K562 (cell line): ENCODE results near the gene FLT1. TPM values are rescaled to one million over a fixed set of nuclear protein-coding genes. Genes with fewer than 3 reads are reported as not detected.

Experiments
- ATAC-seq: fragments of 200-7000 bp; cut with Tn5 transposase; 3 replicates; pipeline ENCODE4 v1.9.1; 2020; ENCODE audit warnings: moderate library complexity
- BruUV-seq: library from RNA; stranded (reverse); fragments of 400-500 nt; replicated peaks from 2 replicates; lab custom pipeline; 2021; lab: Mats Ljungman, UMichigan
- CTCF ChIA-PET: fragments of 300-600 bp; formaldehyde crosslinking; extraction: SDS; loops from one replicate; lab custom pipeline; 2021; ENCODE audit warnings: low intra/inter-chr PET ratio; lab: Yijun Ruan, JAX
- POLR2A ChIA-PET: fragments of 300-600, 350-650 bp; sonication (Branson Sonifier 250); formaldehyde crosslinking; extraction: SDS; loops from one replicate; lab custom pipeline; 2021; ENCODE audit warnings: antibody characterized with exemption, inconsistent platforms; lab: Yijun Ruan, JAX
- DNase-seq, 4 experiments: peaks; one replicate each; pipeline versions ENCODE4 v3.0.0 to v3.0.0-alpha.2; 2011 to 2018; ENCODE audit warnings: low spot score in 3 of 4, mixed read lengths in 3 of 4; ENCODE audit errors: extremely low read depth in 1 of 4
- FAIRE-seq: peaks from 2 replicates; lab custom pipeline; 2011; peaks lifted over from hg19 to GRCh38; lab: Jason Lieb, UNC
- H2AFZ ChIP-seq: 2 replicates; pipeline ENCODE4 v1.6.0; 2011; ENCODE audit warnings: low read depth, low read length, control low read depth, inconsistent platforms
- H3K27ac ChIP-seq: fragments of 200-600 bp; 3 replicates; pipeline ENCODE4 v1.8.0; 2011; ENCODE audit warnings: low read depth, mild to moderate bottlenecking, control low read depth, inconsistent platforms, low read length, moderate library complexity, mixed read lengths; ENCODE audit errors: extremely low read depth
- H3K27me3 ChIP-seq, 2 experiments: fragments of 300-600 bp in 1 of 2; 2 replicates in 1 of 2; 3 replicates in 1 of 2; pipeline versions ENCODE4 v1.6.0 to v1.8.0; 2011; ENCODE audit warnings: inconsistent platforms in 2 of 2, low read length in 2 of 2, mild to moderate bottlenecking in 1 of 2, mixed read lengths in 1 of 2, moderate library complexity in 1 of 2; ENCODE audit not compliant: control insufficient read depth in 2 of 2, insufficient read depth in 2 of 2
- H3K36me3 ChIP-seq: fragments of 300-600 bp; 3 replicates; pipeline ENCODE4 v1.8.0; 2011; ENCODE audit warnings: mild to moderate bottlenecking, low read length, inconsistent platforms; ENCODE audit not compliant: control insufficient read depth, insufficient read depth
- H3K4me1 ChIP-seq, 2 experiments: fragments of 200-600 bp in 1 of 2; replicated peaks in 1 of 2; 2 replicates in 1 of 2; 3 replicates in 1 of 2; pipeline versions ENCODE4 v1.5.1 to v1.8.0; 2011; ENCODE audit warnings: inconsistent platforms in 2 of 2, low read length in 2 of 2, mild to moderate bottlenecking in 1 of 2, mixed read lengths in 1 of 2, moderate library complexity in 1 of 2; ENCODE audit not compliant: control insufficient read depth in 2 of 2, insufficient read depth in 2 of 2
- H3K4me2 ChIP-seq: 2 replicates; pipeline ENCODE4 v1.6.1; 2011; ENCODE audit warnings: low read length, control low read depth, inconsistent platforms, mixed read lengths; ENCODE audit not compliant: insufficient read depth
- H3K4me3 ChIP-seq: fragments of 200-600 bp; sonication (generic), shearing (Covaris generic); 2 replicates; pipeline ENCODE4 v1.5.1; 2016; ENCODE audit warnings: control low read depth, inconsistent platforms
- H3K79me2 ChIP-seq: fragments of 200-600 bp; 3 replicates; pipeline ENCODE4 v1.8.0; 2011; ENCODE audit warnings: low read length, inconsistent platforms; ENCODE audit not compliant: control insufficient read depth, insufficient read depth
- H3K9ac ChIP-seq, 2 experiments: 2 replicates each; pipeline versions ENCODE4 v1.6.0 to v1.6.1; 2011; ENCODE audit warnings: low read depth in 2 of 2, low read length in 2 of 2, control low read depth in 1 of 2, inconsistent platforms in 1 of 2, mild to moderate bottlenecking in 1 of 2, mixed read lengths in 1 of 2; ENCODE audit not compliant: insufficient read depth in 1 of 2
- H3K9me1 ChIP-seq: one replicate; pipeline ENCODE4 v1.6.0; 2011; ENCODE audit warnings: inconsistent platforms, mild to moderate bottlenecking, low read length, moderate library complexity; ENCODE audit not compliant: control insufficient read depth, insufficient read depth
- H3K9me3 ChIP-seq: replicated peaks from 2 replicates; pipeline ENCODE4 v1.5.1; 2011; ENCODE audit warnings: low read depth, low read length, inconsistent platforms; ENCODE audit not compliant: control insufficient read depth, insufficient read depth
- H4K20me1 ChIP-seq: replicated peaks from 2 replicates; pipeline ENCODE4 v1.6.1; 2011; ENCODE audit warnings: low read length, inconsistent platforms, mixed read lengths; ENCODE audit not compliant: control insufficient read depth, insufficient read depth
- CHD4 ChIP-seq: fragments of 200-600 bp; sonication (generic); IDR thresholded peaks from 3 replicates; pipeline ENCODE4 v1.6.1; 2012; ENCODE audit warnings: low read depth, mild to moderate bottlenecking, mixed read lengths, low read length, inconsistent platforms; ENCODE audit not compliant: insufficient read depth, insufficient replicate concordance, poor library complexity, severe bottlenecking
- CREB1 ChIP-seq, 2 experiments: sonication (generic) in 1 of 2; formaldehyde crosslinking in 1 of 2; IDR thresholded peaks; 2 replicates each; pipeline versions ENCODE4 v1.6.1 to v1.8.0; 2012 to 2022; ENCODE audit warnings: inconsistent platforms in 1 of 2, mild to moderate bottlenecking in 1 of 2, missing genetic modification reagents in 1 of 2, moderate library complexity in 1 of 2
- FOXM1 ChIP-seq, 2 experiments: fragments of 450-650 bp in 1 of 2; sonication (generic) in 1 of 2; formaldehyde crosslinking in 1 of 2; IDR thresholded peaks; 2 replicates each; pipeline versions ENCODE4 v1.6.1 to v1.9.0; 2017 to 2022; ENCODE audit warnings: low read depth in 2 of 2, mild to moderate bottlenecking in 2 of 2, missing genetic modification reagents in 1 of 2, moderate library complexity in 1 of 2
- NR3C1 ChIP-seq: sonication (generic); formaldehyde crosslinking; IDR thresholded peaks from 2 replicates; pipeline ENCODE4 v1.8.1; 2022; ENCODE audit warnings: missing genetic modification reagents
- OTX1 ChIP-seq: fragments of 450-650 bp; formaldehyde crosslinking; IDR thresholded peaks from 2 replicates; pipeline ENCODE4 v1.4.0; 2022; ENCODE audit warnings: mild to moderate bottlenecking
- TAF1 ChIP-seq: IDR thresholded peaks from 2 replicates; pipeline ENCODE4 v1.6.1; 2011; ENCODE audit warnings: mild to moderate bottlenecking, low read length, moderate library complexity; ENCODE audit not compliant: insufficient read depth, control insufficient read depth, severe bottlenecking; ENCODE audit errors: extremely low read depth
- XRCC3 ChIP-seq: fragments of 450-650 bp; IDR thresholded peaks from 2 replicates; pipeline ENCODE4 v1.6.1; 2017; ENCODE audit warnings: mild to moderate bottlenecking, moderate library complexity
- WGBS: fragments of 100-300 bp; shearing (Covaris generic); methylation state at CpG from one replicate; pipeline ENCODE4 v1.1.6; 2016; ENCODE audit warnings: low coverage, mixed read lengths; ENCODE audit not compliant: insufficient coverage; ENCODE audit errors: missing lambda C conversion rate; 5-methylcytosine and 5-hydroxymethylcytosine counted together
- in situ Hi-C: fragments of 300-500 bp; cut with MboI; formaldehyde crosslinking; loops from 4 replicates; pipeline ENCODE4 v1.15.0; 2018; ENCODE audit warnings: inconsistent platforms, mixed read lengths
- intact Hi-C: fragments of 100-400 bp; cut with micrococcal nuclease; formaldehyde crosslinking; loops from 2 replicates; pipeline ENCODE4 v1.14.2; 2022
- polyA plus RNA-seq, 8 experiments: library from polyadenylated mRNA; depleted of rRNA in 4 of 8; stranded (reverse) in 5 of 8; unstranded in 3 of 8; fragments of >200 nt; fragmentation: Nextera tagmentation in 2 of 8; fragmentation: Illumina TruSeq in 1 of 8; extraction: Ambion mirVana in 2 of 8; extraction: Trizol in 1 of 8; gene quantifications; 2 replicates each; pipeline versions ENCODE4 v1.2.1 to v1.2.3, GENCODE V29; 2011 to 2014; ENCODE audit warnings: inconsistent platforms in 1 of 8, missing spikeins in 1 of 8
- total RNA-seq, 7 experiments: library from RNA; depleted of rRNA in 6 of 7; stranded (reverse); fragments of >200 nt in 6 of 7; fragmentation: Illumina TruSeq in 2 of 7; extraction: Trizol in 2 of 7; gene quantifications; 2 replicates each; pipeline versions ENCODE4 v1.2.1 to v1.2.3, GENCODE V29; 2011 to 2021; ENCODE audit warnings: low replicate concordance in 1 of 7
- TF ChIP-seq, protein P1 (sequence below): fragments of 200-800 bp; sonication (Bioruptor generic); IDR thresholded peaks from 2 replicates; pipeline ENCODE4 v1.6.1; 2016; ENCODE audit warnings: missing genetic modification characterization, missing compliant biosample characterization
- TF ChIP-seq, protein P2 (sequence below): sonication (generic); formaldehyde crosslinking; IDR thresholded peaks from 2 replicates; pipeline ENCODE4 v1.8.0; 2022; ENCODE audit warnings: mild to moderate bottlenecking, missing genetic modification reagents
- TF ChIP-seq, protein P3 (sequence below): sonication (generic); formaldehyde crosslinking; IDR thresholded peaks from 2 replicates; pipeline ENCODE4 v1.8.1; 2022; ENCODE audit warnings: missing genetic modification reagents
- TF ChIP-seq, protein P4 (sequence below): IDR thresholded peaks from 3 replicates; pipeline ENCODE4 v1.6.1; 2011; ENCODE audit warnings: borderline replicate concordance, mild to moderate bottlenecking, moderate library complexity; ENCODE audit not compliant: insufficient read length; ENCODE audit errors: extremely low read depth

Gene FLT1
- total and polyA plus RNA-seq, 9 of the 15 experiments (the other 6 are each of a cell fraction or from before 2014, with no cell fraction given): 0.01 to 2.0 (median 0.22) TPM

DNA sequence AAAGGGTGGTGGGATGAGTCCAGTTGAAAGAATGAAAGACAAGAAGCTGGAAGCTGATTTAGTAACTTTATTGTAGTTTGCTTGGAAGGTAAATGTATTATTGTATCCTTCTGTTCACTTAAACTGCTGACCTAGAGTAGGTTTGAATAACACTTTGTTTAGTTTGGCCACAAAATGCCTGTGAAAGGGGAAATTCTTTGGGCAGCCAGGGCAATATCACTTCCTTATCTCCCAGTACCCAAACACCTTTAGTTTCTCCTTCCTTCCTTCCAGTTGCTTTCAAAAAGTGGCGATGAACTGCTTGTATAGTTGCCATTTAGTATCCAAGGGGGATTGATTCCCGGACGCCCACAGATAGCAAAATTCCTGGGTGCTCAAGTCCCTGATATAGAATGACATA is 236.5 kb downstream of the FLT1 start:
- H3K9ac ChIP-seq: no peak overlapping the region
- no peaks in the 10 kb centered on the region for H3K9me1 ChIP-seq
- H3K9me3 ChIP-seq: no peaks in the 10 kb centered on the region
- H3K36me3 ChIP-seq: peaks cover 35% of the 10 kb centered on the region; the same call in 2 of the 3 replicates
- no peak overlapping the region for H3K4me2 ChIP-seq
- no peaks in the 10 kb centered on the region for H3K27me3 ChIP-seq
- H4K20me1 ChIP-seq: no peaks in the 10 kb centered on the region
- no peaks in the 10 kb centered on the region for H3K79me2 ChIP-seq
- no peak overlapping the region for H2AFZ ChIP-seq
- FAIRE-seq (no peak), DNase-seq (no peak), ATAC-seq (no peak)
- H3K4me3 ChIP-seq: no peak overlapping the region
- ChIA-PET POLR2A (no interaction called here), CTCF (no interaction called here)
- 100% methylated on average over 2 of the region's 3 CpGs for WGBS
- no peaks in the 10 kb centered on the region for H3K4me1 ChIP-seq
- H3K27ac ChIP-seq: no peak overlapping the region
- in situ Hi-C loops: no loop called here
- intact Hi-C loops: no loop called here
- BruUV-seq: no TSS peak
- no peak for TF ChIP-seq OTX1
- TF ChIP-seq, protein P1, sequence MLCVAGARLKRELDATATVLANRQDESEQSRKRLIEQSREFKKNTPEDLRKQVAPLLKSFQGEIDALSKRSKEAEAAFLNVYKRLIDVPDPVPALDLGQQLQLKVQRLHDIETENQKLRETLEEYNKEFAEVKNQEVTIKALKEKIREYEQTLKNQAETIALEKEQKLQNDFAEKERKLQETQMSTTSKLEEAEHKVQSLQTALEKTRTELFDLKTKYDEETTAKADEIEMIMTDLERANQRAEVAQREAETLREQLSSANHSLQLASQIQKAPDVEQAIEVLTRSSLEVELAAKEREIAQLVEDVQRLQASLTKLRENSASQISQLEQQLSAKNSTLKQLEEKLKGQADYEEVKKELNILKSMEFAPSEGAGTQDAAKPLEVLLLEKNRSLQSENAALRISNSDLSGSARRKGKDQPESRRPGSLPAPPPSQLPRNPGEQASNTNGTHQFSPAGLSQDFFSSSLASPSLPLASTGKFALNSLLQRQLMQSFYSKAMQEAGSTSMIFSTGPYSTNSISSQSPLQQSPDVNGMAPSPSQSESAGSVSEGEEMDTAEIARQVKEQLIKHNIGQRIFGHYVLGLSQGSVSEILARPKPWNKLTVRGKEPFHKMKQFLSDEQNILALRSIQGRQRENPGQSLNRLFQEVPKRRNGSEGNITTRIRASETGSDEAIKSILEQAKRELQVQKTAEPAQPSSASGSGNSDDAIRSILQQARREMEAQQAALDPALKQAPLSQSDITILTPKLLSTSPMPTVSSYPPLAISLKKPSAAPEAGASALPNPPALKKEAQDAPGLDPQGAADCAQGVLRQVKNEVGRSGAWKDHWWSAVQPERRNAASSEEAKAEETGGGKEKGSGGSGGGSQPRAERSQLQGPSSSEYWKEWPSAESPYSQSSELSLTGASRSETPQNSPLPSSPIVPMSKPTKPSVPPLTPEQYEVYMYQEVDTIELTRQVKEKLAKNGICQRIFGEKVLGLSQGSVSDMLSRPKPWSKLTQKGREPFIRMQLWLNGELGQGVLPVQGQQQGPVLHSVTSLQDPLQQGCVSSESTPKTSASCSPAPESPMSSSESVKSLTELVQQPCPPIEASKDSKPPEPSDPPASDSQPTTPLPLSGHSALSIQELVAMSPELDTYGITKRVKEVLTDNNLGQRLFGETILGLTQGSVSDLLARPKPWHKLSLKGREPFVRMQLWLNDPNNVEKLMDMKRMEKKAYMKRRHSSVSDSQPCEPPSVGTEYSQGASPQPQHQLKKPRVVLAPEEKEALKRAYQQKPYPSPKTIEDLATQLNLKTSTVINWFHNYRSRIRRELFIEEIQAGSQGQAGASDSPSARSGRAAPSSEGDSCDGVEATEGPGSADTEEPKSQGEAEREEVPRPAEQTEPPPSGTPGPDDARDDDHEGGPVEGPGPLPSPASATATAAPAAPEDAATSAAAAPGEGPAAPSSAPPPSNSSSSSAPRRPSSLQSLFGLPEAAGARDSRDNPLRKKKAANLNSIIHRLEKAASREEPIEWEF (CRISPR knock-in tag): no peak
- no peak for TF ChIP-seq XRCC3
- TF ChIP-seq, protein P2, sequence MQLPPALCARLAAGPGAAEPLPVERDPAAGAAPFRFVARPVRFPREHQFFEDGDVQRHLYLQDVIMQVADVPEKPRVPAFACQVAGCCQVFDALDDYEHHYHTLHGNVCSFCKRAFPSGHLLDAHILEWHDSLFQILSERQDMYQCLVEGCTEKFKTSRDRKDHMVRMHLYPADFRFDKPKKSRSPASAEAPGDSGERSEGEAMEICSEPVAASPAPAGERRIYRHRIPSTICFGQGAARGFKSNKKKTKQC (CRISPR knock-in tag): no peak
- no peak for TF ChIP-seq FOXM1 (IDR thresholded peaks at IDR 0.05; ENCODE audit: low read depth)
- TF ChIP-seq FOXM1 (CRISPR knock-in tag; IDR thresholded peaks at IDR 0.05; ENCODE audit: low read depth): no peak
- no peak for TF ChIP-seq TAF1
- no peak for TF ChIP-seq CREB1 (IDR thresholded peaks at IDR 0.05)
- no peak for TF ChIP-seq CREB1 (CRISPR knock-in tag; IDR thresholded peaks at IDR 0.05)
- TF ChIP-seq, protein P3, sequence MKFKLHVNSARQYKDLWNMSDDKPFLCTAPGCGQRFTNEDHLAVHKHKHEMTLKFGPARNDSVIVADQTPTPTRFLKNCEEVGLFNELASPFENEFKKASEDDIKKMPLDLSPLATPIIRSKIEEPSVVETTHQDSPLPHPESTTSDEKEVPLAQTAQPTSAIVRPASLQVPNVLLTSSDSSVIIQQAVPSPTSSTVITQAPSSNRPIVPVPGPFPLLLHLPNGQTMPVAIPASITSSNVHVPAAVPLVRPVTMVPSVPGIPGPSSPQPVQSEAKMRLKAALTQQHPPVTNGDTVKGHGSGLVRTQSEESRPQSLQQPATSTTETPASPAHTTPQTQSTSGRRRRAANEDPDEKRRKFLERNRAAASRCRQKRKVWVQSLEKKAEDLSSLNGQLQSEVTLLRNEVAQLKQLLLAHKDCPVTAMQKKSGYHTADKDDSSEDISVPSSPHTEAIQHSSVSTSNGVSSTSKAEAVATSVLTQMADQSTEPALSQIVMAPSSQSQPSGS: no peak
- TF ChIP-seq CHD4: no peak
- TF ChIP-seq NR3C1 (CRISPR knock-in tag): no peak
- TF ChIP-seq, protein P4, sequence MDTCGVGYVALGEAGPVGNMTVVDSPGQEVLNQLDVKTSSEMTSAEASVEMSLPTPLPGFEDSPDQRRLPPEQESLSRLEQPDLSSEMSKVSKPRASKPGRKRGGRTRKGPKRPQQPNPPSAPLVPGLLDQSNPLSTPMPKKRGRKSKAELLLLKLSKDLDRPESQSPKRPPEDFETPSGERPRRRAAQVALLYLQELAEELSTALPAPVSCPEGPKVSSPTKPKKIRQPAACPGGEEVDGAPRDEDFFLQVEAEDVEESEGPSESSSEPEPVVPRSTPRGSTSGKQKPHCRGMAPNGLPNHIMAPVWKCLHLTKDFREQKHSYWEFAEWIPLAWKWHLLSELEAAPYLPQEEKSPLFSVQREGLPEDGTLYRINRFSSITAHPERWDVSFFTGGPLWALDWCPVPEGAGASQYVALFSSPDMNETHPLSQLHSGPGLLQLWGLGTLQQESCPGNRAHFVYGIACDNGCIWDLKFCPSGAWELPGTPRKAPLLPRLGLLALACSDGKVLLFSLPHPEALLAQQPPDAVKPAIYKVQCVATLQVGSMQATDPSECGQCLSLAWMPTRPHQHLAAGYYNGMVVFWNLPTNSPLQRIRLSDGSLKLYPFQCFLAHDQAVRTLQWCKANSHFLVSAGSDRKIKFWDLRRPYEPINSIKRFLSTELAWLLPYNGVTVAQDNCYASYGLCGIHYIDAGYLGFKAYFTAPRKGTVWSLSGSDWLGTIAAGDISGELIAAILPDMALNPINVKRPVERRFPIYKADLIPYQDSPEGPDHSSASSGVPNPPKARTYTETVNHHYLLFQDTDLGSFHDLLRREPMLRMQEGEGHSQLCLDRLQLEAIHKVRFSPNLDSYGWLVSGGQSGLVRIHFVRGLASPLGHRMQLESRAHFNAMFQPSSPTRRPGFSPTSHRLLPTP: no peak
